Ectodermal cell (in vitro differentiated cells): ENCODE measurements around the gene CACFD1.

Experiments
- H3K27ac ChIP-seq: 2 replicates; pipeline ENCODE4 v1.7.0; 2013; ENCODE audit warnings: mild to moderate bottlenecking, low read depth, low read length; ENCODE audit not compliant: insufficient read depth, poor library complexity, severe bottlenecking
- H3K27me3 ChIP-seq: 2 replicates; pipeline ENCODE4 v1.7.0; 2013; ENCODE audit warnings: mild to moderate bottlenecking, low read length; ENCODE audit not compliant: insufficient read depth, control insufficient read depth, poor library complexity, severe bottlenecking
- H3K36me3 ChIP-seq: one replicate; pipeline ENCODE4 v1.7.0; 2013; ENCODE audit warnings: low read length; ENCODE audit not compliant: control insufficient read depth, insufficient read depth
- H3K4me1 ChIP-seq: one replicate; pipeline ENCODE4 v1.7.0; 2013; ENCODE audit warnings: low read length; ENCODE audit not compliant: control insufficient read depth, insufficient read depth
- H3K4me3 ChIP-seq: 2 replicates; pipeline ENCODE4 v1.7.0; 2013; ENCODE audit warnings: low read depth, low read length, control low read depth; ENCODE audit not compliant: insufficient read depth
- H3K9me3 ChIP-seq: 2 replicates; pipeline ENCODE4 v1.7.0; 2013; ENCODE audit warnings: mild to moderate bottlenecking, low read length, moderate library complexity; ENCODE audit not compliant: control insufficient read depth
- WGBS, 2 experiments: methylation state at CpG; one replicate each; pipeline ENCODE4 v1.1.7; 2013; ENCODE audit warnings: missing lambda C conversion rate in 2 of 2; 5-methylcytosine and 5-hydroxymethylcytosine counted together

CACFD1 gene

DNA sequence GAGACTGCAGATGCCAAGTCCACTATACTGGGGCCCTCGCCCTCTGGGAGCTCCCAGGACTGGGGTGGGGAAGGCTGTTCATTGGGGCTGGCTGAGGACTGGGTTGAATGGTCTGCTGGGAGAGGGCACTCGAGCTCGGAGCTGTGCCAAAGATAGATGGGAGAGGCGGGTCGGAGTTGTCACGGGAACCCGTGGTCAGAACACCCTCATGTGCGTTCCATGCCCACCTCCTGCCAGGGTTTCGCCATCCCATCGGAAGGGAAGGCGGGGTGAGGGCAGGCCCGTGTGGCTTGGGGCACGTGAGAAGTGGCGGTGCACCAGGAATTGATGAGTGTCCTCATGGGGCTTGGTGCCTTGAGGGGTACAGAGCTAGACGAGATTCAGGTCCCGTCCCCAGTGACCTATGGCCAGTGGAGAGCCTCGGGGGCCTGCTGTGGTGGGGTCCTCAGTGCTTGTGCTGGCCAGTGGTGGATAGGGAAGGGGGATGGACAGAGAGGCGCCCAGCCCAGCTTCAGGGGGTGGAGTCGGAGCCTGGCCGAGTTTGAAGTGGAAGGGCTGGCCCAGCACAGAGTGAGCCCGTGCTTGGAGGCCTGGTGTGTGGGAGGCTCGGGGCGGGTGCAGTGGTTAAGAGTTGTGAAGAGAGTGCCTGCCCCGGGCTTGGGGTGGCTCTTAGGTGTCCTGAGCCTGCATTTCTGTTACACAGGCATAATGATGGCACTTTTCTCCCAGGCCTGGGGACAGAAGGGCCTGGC, 4.3 kb downstream of the CACFD1 start:
- peaks cover 9% of the 10 kb centered on the region for H3K4me1 ChIP-seq
- no peak overlapping the region for H3K27ac ChIP-seq
- WGBS, 2 experiments: 94 to 95% methylated on average over 24 of the region's 24 CpGs
- no peaks in the 10 kb centered on the region for H3K36me3 ChIP-seq
- H3K9me3 ChIP-seq: no peaks in the 10 kb centered on the region
- H3K27me3 ChIP-seq: no peaks in the 10 kb centered on the region
- no peak overlapping the region for H3K4me3 ChIP-seq

DNA sequence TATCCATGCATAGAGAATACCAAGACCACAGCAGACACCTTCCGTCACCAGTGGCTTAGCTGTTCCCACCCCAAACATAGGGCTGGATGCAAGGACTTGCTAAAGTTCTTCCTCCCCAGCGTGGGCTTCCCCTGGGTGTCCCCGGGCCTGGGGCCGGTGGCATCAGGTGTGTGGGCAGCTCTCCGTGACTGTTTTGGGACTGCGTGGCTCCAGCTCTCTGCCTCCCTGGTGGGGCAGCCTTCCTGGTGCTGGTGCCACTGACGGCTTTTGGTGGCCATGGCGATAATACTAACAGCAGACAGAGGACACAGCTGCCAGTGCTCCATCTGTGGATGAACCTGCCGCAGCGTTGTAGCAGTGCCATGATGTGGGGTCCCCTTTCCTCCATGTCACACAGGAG, 4.9 kb downstream of the CACFD1 start:
- Histone ChIP-seq H3K4me1 (peaks cover 9% of the 10 kb centered on the region), H3K27me3 (no peaks in the 10 kb centered on the region), H3K4me3 (no peak overlapping the region), H3K27ac (no peak overlapping the region), H3K9me3 (no peaks in the 10 kb centered on the region), H3K36me3 (no peaks in the 10 kb centered on the region)
- 95 to 96% methylated on average over 10 of the region's 10 CpGs for WGBS, 2 experiments

- Histone ChIP-seq H3K36me3 (no peaks in the 10 kb centered on the region), H3K4me1 (peaks cover 5% of the 10 kb centered on the region), H3K27me3 (no peaks in the 10 kb centered on the region), H3K4me3 (no peak overlapping the region), H3K9me3 (no peaks in the 10 kb centered on the region), H3K27ac (no peak overlapping the region)
- WGBS, 2 experiments: 96 to 98% methylated on average over 6 of the region's 6 CpGs
These were observed 6.2 kb downstream of the CACFD1 start for GRCh38 chr9:133465984-133466383.

DNA sequence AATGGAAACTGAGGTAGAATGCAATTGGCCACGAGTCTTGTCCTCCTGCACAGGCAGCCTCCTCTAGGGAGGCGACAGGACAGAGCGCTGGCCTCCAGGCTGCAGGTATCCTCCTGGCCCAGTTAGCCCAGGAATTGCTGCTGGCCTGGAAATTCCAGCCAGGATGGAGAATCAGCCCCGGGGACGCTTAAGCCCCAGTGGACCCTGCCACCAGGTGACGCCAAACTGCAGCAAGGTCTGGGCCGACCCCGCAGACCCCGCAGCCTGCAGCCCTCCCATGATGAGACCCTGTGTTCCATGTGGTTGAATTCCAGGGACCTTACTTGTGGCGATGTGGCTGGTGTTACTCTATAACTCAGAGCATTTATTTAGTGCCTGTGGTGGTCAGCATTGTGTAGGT, 7.3 kb downstream of the CACFD1 start:
- no peak overlapping the region for H3K4me3 ChIP-seq
- H3K9me3 ChIP-seq: no peaks in the 10 kb centered on the region
- no peak overlapping the region for H3K27ac ChIP-seq
- H3K4me1 ChIP-seq: no peaks in the 10 kb centered on the region
- WGBS, 2 experiments: 88 to 90% methylated on average over 10 of the region's 10 CpGs
- no peaks in the 10 kb centered on the region for H3K36me3 ChIP-seq
- no peaks in the 10 kb centered on the region for H3K27me3 ChIP-seq

DNA sequence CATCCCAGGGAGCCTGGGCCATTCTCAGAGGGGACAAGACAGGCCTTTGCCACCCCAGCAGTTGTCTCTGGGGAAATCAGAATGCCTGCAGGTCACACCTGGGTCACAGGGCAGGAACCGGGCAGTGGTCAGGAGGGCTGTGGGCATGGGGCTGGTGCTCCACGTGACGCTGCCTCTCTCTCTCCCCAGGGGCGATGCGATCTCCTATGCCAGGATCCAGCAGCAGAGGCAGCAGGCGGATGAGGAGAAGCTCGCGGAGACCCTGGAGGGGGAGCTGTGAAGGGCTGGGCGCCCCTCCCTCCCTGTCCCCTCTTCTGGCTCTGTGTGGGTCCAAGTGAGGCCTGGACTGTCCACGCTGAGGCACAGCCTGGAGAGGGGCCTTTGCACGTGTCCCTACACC, 8.6 kb downstream of the CACFD1 start:
- no peaks in the 10 kb centered on the region for H3K36me3 ChIP-seq
- no peak overlapping the region for H3K27ac ChIP-seq
- no peaks in the 10 kb centered on the region for H3K9me3 ChIP-seq
- H3K4me1 ChIP-seq: no peaks in the 10 kb centered on the region
- 93 to 94% methylated on average over 11 of the region's 11 CpGs for WGBS, 2 experiments
- H3K4me3 ChIP-seq: no peak overlapping the region
- H3K27me3 ChIP-seq: no peaks in the 10 kb centered on the region

GRCh38 chr9:133468777-133469421, 9.1 kb downstream of the CACFD1 start:
- Histone ChIP-seq H3K9me3 (no peaks in the 10 kb centered on the region), H3K4me1 (no peaks in the 10 kb centered on the region), H3K4me3 (no peak overlapping the region), H3K36me3 (no peaks in the 10 kb centered on the region), H3K27me3 (no peaks in the 10 kb centered on the region), H3K27ac (no peak overlapping the region)
- WGBS, 2 experiments: 92 to 96% methylated on average over 6 of the region's 6 CpGs

GRCh38 chr9:133470427-133470924, 10.7 kb downstream of the CACFD1 start:
- H3K4me3 ChIP-seq: no peak overlapping the region
- no peaks in the 10 kb centered on the region for H3K27me3 ChIP-seq
- no peaks in the 10 kb centered on the region for H3K36me3 ChIP-seq
- no peaks in the 10 kb centered on the region for H3K4me1 ChIP-seq
- WGBS, 2 experiments: 85 to 88% methylated on average over 16 of the region's 16 CpGs
- no peak overlapping the region for H3K27ac ChIP-seq
- H3K9me3 ChIP-seq: no peaks in the 10 kb centered on the region

DNA sequence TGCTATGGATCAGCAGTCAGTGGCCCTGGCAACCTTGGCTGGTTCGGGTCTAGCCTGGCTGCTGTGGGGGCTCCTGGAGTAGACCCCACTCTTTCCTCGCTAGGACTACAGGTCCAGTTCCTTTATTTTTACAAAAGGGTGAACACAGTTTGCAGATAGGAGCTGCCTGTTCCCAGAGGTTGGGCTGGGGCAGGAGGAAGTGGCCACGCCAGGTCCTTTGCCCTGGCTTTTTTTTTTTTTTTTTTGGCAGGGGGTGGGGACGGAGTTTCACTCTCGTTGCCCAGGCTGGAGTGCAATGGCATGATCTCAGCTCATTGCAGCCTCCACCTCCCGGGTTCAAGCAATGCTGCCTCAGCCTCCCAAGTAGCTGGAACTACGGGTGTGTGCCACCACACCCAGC, 11.2 kb downstream of the CACFD1 start:
- 92 to 93% methylated on average over 7 of the region's 7 CpGs for WGBS, 2 experiments
- no peaks in the 10 kb centered on the region for H3K27me3 ChIP-seq
- H3K27ac ChIP-seq: no peak overlapping the region
- H3K36me3 ChIP-seq: no peaks in the 10 kb centered on the region
- H3K4me1 ChIP-seq: no peaks in the 10 kb centered on the region
- no peaks in the 10 kb centered on the region for H3K9me3 ChIP-seq
- no peak overlapping the region for H3K4me3 ChIP-seq

DNA sequence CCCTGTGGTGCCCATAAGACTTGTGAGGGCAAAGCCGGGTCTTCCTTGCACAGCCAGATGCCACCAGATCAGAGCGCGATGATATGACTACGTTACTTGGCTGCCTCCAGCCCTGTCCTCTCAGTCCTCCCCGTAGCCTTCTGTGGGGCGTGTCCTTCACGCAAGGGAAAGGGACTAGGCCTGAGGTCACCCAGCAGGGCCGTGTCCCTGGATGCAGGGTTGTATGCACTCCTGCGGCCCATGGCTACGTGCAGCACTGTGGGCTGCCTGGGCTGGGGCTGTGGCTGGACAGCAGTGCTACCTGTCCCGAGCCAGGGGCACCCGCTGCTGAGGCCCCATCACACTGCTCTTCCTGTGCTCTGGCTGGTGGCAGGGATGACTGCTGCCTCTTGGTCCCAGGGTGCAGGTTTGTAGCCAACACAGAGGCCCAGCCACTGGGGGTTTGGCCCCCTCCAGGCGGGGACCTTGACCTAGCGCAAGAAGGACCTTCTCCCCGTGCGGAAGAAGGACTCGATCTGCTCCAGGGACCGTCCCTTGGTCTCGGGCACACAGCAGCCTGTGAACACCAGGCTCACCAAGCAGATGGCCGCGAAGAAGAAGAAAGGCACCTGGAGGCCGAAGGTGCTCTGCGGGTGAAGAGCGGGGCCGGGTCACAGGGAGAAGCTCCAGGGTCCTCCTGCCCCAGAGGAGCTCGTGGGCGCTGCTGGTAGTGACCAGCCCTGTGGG, 11.9 kb downstream of the CACFD1 start:
- H3K4me1 ChIP-seq: no peaks in the 10 kb centered on the region
- no peak overlapping the region for H3K27ac ChIP-seq
- WGBS, 2 experiments: 92 to 93% methylated on average over 27 of the region's 27 CpGs
- no peak overlapping the region for H3K4me3 ChIP-seq
- H3K27me3 ChIP-seq: no peaks in the 10 kb centered on the region
- H3K9me3 ChIP-seq: no peaks in the 10 kb centered on the region
- no peaks in the 10 kb centered on the region for H3K36me3 ChIP-seq

GRCh38 chr9:133472277-133472645, 12.5 kb downstream of the CACFD1 start:
- no peak overlapping the region for H3K4me3 ChIP-seq
- H3K4me1 ChIP-seq: no peaks in the 10 kb centered on the region
- H3K9me3 ChIP-seq: no peaks in the 10 kb centered on the region
- WGBS, 2 experiments: 95% methylated on average over 11 of the region's 11 CpGs
- no peak overlapping the region for H3K27ac ChIP-seq
- H3K27me3 ChIP-seq: no peaks in the 10 kb centered on the region
- no peaks in the 10 kb centered on the region for H3K36me3 ChIP-seq
